HG02623 (cell line): ENCODE results near the gene GCN1.

Experiments
- ATAC-seq: cut with Tn5 transposase; IDR thresholded peaks from one replicate; pipeline ENCODE4 v1.9.1; 2021; ENCODE audit warnings: moderate library complexity; ENCODE audit not compliant: unreplicated experiment

The GCN1 gene

DNA sequence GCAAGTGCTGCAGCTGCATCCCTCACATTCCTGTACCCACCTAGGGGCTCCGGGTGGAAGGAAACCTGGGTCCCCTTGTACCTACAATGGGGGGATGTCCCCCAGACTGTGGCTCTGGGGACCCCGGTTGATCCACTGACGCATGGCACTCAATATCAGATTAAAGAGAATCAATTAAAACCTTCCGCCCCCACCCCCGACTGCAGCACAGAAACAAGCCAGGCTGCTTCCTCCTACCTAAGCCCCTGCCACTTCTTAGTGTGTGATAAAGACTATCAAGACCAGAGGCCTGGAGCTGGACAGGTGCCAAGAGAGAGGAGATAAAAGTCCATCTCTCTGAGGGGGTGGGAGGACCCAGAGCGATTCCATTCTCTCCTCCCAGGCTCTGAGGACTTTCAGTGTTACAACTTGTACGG, 34.6 kb upstream of the GCN1 start:
- no peak for ATAC-seq

GRCh38 chr12:120228291-120229070, 34.0 kb upstream of the GCN1 start:
- peak; percentile 70 for ATAC-seq

GRCh38 chr12:120228041-120228290, 33.5 kb upstream of the GCN1 start:
- no peak for ATAC-seq

GRCh38 chr12:120227233-120228040, 32.9 kb upstream of the GCN1 start:
- ATAC-seq = no peak

DNA sequence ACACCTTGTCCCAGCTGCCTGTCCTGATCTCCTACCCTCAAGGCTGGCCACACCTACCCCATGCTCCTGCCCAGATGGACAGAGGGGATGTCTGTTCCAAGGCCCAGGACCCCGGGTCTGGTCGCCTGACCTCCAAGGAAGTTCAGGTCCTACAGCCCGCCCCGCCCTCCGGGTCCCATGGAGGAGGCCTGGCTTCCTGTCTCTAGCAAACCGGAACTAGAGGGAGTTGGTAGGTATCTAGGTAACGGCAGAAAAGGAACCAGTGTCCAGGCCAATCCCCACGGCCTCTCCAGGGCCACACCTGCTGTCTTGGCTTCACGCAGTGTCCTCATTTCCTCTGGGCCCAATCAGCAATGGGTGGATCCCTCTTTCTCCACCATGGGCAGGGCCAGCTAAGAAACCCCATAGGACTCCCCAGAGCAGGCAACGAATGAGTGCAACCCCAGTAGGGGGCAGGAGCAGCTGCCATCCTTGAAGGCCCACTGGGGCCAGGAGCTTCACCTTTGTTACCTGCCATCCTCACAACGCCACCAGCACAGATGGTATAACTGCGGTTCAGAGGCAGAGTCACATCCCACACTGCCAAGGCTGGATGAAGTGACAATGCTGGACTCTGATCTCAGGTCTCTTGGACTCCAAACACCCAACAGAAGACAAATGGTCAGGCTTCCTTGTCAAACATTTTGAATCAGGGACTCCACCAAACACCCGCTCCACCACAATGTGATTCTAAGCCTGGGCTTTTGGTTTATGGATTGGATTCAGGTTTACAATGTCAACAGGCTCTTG, 31.5 kb upstream of the GCN1 start:
- ATAC-seq = no peak

DNA sequence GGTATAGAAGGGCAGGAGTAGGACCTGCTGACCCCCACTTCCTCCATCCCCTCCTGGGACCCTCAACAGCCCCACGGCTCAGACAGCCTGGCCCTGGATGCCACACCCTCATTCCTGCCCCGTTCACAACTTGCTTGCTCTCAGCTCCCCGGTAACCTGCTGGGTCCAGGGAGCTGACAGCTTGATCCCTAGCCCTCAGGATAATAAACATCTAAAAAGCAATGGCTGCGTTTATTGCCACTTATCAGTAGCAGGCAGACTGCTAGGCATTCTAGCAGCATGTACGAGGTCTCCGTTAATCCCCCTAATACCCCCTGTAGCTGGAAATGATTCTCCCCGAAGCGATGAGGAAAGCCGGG, 30.7 kb upstream of the GCN1 start:
- no peak for ATAC-seq

GRCh38 chr12:120224304-120225199, 30.0 kb upstream of the GCN1 start:
- no peak for ATAC-seq

DNA sequence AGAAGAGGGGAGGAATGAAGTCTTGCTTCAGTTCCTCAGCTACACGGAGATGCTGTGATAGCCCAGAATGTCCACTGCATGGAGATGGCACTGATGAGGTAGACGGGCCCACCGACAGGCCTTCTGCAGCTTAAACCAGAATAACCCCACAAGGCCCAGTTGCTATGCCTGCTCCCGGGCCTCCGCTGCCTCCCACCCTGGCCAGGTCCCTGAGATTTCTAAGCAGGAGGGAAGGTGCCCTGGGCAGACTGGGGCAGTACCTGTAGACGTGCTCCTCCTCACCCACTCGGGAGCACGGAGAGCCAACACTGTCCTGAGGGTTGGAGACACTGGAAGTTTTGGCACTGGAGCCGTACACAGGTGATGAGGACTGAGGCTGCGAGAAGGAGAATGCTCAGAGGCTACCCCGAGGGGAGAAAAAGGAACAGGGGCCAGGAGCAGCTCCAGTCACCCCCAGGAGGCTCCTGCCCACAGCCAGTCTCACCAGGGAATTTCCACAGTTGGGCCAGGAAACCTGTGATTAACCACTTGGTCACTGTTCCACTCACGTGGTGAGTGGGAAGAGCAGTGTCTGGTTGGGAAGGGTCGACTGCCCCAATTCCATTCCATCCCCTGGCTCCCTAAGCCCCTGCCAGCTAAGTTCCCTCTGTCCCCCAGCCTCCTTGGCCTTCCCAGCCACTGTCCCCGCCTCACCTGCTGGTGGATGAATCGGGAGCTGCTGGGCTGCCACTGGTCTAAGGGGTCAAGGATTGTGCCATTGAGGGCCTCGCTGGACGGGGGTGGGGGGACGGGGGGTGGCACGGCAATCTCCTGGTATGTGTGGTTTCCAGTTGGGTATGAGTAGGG, 29.2 kb upstream of the GCN1 start:
- no peak for ATAC-seq

GRCh38 chr12:120222288-120222832, 27.8 kb upstream of the GCN1 start:
- no peak for ATAC-seq

- ATAC-seq = no peak
These were observed 27.0 kb upstream of the GCN1 start for GRCh38 chr12:120221576-120221900.

DNA sequence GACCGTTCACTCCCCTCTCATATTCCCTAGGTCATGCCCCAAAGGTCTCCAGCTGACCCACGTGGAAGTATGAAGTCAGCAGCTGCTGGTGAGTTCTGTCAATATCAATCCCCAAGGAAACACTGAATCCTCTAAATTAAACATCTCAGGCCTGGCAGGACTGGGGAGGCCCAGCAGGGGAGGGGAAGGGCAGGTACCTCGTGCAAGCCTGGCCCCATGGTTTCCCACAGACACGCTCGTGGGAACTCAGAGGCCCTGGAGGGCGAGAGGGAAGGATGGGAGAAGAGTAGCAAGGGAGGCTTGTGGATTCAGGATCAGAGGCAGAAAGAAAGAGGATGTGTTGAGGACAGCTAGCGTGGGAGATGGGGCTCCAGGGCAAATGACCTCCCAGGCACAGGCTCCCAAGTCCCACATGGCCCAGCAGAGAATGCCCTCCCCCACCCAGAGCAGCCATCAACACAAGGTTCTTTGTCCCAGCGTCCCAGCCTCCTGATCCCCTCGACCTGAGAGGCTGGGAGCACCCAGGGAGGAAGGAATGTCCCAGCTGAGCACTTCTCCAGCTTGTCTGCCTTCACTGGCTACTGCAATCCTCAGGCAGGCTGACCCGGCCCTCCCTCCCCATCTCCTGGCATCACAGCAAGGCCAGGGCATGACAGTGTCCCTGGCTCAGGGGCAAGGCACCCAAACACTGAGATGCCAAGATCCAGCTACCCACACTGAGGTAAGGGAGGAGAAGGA, 26.5 kb upstream of the GCN1 start:
- ATAC-seq = no peak

GRCh38 chr12:120218680-120219606, 24.4 kb upstream of the GCN1 start:
- ATAC-seq = no peak

DNA sequence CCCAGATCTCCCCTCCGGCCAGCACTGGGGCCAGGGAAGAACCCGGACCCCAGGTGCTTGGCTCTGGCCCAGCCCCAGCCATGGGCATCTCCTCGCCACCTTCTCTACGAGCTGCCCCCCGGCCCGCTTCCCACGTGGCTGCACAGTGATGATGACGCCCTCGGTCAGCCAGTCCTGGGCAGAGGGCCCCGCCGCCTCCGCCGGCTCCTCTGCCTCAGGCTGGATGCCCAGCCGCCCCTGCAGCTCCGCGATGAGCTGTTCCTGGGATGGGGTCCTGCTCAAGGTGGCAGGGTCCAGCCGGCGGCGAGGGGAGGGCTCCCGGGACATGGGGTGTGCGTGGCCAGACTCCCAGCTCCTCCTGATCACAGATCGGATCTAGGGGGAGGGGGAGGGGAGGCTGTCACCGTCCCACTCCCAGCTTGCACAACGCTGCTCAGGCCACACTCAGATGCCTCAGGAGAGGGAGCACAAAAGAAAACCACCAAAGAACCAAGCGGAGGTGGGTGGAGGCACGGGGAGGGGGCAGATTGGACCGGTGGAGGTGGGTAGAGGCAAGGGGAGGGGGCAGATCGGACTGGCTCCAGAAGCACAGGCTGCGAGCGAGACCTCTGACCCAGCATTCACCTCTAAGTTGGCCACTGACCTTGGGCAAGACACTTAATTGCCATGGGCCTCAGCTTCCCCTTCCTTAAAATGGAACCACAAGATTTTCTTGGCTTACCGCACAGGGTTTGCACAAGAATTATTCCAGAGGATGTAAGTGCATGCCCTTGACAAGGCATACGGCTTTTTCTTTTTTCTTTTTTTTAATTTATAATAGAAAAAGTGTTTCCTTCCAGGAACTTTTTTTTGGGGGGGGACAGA, 22.5 kb upstream of the GCN1 start:
- no peak for ATAC-seq

DNA sequence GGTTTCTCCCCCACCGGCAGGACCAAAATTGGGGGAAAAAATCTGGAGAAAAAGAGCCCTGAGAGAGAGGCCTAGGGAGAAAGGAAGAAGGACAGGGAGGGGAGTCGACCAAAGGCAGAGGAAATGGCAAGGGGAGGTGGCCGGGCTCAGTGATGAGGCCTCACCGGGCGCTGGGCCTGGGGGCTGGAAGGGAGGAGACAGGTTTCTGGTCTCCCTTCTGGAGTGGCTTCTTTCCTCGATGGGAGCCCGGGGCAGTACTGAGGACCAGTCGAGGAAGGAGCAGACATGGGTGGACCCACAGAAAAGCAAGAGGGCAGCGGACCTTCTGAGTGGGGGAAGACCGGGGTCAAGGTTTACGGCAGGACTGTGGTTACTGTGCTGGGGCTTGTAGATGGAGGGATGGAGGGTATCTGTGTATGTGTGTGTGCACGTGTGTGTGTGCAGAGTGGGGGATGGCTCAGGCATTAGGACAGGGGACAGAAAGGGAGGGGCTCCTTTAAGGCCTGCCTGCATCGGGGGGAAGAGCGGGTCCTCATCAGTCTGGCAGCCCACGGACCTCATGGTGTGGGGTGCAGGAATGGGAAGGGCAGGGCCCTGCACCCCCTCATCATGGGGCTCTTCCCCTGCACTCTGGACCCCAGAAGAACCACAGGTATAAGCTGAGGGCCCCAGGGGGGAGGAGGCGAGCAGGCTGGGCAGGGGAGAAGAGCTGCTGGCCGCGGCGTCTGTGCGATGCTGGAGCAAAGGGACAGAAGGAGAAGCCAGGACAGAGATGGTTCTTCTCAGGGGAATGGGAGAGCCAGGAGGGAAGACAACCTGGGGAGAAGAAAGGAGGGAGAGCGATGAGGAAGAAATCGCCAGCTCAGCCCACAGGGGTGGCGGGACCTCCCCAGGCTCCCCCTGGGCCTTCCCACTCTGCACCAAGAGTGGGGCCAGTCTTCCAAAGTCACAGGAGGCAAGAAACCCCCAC, 21.5 kb upstream of the GCN1 start:
- ATAC-seq = no peak

DNA sequence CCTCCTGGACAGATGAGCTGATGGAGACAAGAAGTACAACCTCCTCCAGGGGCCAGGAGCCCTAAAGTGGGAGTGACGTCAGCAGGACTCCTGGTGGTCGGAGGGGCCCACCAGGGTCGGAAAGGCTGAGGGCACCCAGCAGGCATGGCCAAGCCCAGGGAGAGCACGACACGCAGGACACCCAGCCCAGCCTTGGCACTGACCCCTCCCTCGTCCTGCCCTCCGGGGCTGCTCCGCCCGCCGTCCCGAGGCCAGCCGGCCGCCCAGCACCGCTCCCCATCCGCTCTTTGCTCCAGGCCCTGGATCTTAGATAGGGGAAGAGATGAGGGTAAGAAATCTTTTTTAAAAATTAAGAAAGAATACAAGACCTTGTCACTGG, 20.8 kb upstream of the GCN1 start:
- ATAC-seq = no peak
